HG02571 (cell line): ENCODE results near the gene IQCF6.
"Not testable (repeated sequence)": the region's sequence is repeated elsewhere in the genome, so short reads cannot be mapped to it uniquely, and the experiment has no call there.

Experiments used
- ATAC-seq: cut with Tn5 transposase; IDR thresholded peaks from one replicate; pipeline ENCODE4 v1.9.1; 2021; ENCODE audit warnings: mild to moderate bottlenecking, moderate library complexity; ENCODE audit not compliant: unreplicated experiment

The IQCF6 gene

DNA sequence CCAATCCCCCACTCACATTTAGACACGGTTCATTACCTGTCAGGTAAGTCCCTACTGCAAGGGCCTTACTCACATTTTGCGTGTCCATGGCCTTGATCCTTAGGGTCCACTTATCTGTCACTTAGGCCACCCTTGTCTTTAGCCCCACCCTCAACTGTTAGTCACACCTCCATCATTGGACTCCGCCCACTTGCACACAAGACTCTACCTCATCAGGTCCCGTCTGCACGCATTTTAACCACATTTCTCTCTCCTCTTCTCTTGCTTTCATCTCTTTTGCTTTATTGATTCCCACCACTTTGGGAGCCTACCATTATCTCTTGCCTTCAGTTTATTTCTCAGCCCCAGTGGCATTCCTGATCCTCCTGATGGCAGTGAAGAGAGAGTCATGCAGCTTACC is at the start of gene IQCF6:
Gene IQCF6, minus strand, starts transcription at position 101 of the 400 bp plus-strand sequence. Its CDS starts 13 bp downstream, at position 88.
- no peak for ATAC-seq

DNA sequence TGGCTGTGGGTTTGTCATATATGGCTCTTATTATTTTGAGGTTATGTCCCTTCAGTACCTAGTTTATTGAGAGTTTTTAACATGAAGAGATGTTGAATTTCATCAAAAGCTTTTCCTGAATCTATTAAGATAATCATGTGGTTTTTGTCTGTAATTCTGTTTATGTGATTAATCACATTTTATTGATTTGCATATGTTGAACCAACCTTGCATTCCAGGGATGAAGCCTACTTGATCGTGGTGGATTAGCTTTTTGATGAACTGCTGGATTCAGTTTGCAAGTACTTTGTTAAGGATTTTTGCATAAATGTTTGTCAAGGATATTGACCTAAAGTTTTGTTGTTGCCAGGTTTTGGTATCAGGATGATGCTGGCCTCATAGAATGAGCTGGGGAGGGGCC is 49.3 kb upstream of the IQCF6 start:
- ATAC-seq = no peak

DNA sequence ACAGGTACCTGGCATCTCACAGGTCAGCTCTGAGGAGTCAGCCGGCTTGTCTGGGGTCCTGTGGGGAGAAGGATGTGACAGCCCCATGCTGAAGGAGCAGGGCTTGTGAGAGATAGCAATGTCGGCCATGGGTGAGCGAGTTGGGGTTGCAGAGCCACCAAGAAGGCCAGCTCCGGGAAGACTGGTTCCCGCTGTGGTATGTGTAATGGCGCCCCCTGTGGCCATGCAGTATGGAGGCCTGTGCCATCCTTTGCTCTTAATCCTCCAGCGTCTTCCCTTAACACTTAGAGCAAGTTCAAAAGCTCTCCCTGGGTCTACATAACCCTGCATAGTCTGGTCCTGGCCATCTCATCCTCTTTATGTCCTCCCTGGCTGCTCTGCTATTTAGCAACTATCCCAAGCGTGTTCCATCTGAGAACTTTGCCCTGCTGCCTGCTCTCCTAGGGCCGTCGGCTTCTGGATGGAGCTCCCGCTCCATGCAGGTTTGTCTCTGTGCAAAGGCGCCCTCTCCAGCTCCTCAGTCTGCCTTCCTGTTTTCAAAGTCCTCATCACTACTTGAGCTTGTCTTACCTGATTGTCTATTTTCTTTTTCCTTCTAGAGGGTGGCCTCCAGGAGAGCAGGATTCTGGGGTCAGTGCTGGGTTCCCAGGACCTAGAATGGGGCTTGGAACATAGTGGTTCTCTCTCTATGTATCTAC is 40.8 kb upstream of the IQCF6 start:
- no peak for ATAC-seq

DNA sequence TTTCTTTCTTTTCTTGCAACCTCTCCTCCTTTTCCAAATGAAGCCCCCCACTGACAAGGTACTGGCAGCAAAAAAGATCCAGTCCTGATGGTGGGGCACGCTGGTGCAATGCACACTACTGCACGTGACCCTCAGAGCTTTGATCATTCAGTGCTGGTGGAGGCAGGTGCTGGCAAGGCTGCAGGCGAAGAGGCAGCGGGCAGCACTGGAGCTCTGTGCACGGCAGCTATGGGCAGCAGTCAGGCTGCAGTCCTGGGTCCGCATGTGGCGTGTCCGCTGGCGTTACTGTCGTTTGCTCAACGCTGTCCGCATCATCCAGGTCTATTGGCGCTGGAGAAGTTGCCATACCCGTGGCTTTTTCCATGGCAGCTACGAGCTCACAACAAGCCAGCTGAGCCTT is 40.1 kb upstream of the IQCF6 start:
- no peak for ATAC-seq

DNA sequence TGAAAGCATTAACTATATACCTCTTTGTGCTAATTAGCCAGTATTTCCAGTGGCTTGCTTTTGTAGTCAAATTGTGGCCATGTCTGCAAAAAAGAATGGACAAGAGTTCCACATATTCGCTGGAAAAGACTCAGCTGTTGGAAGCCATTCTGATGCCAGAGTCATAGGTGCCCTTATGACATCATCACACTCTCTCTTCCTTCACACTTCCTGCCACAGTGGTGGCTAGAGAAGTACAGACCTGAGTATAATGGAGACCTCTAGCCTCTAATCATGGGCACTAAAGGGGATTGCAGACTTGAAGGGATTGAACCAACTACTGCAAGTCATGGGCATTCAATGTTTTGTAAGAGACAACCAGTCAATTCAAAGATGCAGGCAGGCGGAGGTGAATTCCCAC is 38.3 kb upstream of the IQCF6 start:
- no peak for ATAC-seq

DNA sequence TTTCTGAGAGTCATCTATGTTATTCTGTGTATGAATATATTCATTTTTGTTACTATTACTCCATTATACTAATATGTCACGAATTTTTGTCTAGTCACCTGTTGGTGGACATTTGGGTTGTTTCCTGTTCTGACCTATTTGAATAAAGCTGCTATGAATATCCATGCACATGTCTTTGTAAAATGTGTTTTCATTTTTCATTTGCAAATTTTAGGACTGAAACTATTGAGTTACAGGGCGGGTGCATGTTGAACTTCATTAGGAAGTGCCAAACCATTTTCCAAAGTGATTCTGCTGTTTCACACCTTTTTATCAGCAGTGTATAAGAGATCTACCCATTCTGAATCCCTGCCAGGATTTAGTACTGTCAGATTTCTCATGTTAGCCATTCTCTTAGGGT is 37.7 kb upstream of the IQCF6 start:
- ATAC-seq = no peak

DNA sequence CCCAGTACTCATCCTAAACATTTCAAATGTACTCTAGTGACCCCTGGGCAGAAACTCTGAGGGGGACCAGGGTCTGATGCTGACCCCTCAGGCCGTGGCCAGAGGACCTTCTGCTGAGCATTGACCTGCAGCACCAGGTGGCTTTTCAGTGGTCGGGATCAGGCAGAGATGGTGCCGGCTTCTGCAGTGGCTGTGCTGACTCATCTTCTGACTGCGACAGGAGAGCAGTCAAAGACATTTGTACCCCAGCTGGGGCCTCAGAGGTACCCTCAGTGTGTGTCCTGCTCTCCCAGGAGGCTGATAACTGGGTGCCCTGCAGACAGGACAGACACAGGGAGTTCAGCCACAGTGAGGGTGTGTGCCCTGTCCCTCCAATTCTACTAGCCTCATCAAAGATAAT is 36.6 kb upstream of the IQCF6 start:
- ATAC-seq = no peak

DNA sequence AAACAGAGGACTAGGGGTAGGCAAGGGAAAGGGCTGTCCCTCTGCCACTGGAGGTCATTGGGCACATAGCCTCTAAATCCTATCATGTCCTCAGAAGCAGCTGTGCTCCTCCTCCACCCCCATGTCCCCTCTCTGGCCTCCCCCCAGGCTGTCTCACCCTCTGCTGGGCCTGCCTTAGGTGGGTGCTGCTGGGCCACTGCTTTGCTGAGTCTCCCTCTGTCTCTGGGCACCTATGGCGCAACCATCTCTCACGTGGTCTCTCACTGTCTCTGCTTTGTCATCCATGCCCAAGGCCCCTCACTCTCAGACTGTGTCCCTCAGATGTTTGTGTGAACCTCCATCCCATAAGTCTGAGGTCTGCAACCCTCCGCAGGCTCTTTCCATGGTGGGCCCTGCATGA is 35.0 kb upstream of the IQCF6 start:
- ATAC-seq = no peak

DNA sequence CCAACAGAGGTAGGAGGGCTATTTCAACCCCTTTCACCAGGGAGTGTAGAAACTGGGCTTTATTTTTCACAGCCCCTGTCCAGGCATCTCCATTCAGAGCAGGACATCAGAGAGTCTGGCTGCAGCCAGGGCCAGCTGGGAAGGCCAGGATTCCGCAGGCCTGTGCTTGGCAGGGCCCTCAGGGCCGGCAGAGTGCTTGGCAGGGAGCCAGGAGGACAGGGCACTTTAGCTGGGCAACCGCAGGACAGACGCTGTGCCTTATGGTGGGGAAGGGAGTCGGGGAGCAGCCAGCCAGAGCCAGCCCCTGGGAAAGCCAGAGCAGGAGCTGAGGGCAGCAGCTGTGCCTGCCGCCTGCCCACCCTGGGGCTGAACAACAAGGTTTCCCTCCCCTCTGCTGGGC is 34.5 kb upstream of the IQCF6 start:
- no peak for ATAC-seq

DNA sequence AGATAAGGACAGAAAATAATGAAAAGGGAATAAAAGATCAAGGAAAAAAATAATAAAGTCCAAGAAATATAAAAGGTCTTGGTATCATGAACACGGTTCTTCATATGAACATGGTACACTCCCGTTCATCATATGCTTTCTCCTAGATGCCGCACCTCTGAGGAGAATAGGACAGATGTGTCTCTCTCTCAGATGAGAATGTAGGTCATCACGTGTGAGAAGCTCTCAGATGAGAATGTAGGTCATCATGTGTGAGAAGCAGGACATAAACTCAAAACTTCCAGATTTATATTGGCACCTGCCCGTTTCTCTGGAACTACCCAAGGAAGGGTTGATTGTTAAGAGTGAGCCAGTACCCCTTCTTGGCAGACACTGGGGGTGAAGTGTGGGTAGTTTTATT is 29.9 kb upstream of the IQCF6 start:
- ATAC-seq = no peak

DNA sequence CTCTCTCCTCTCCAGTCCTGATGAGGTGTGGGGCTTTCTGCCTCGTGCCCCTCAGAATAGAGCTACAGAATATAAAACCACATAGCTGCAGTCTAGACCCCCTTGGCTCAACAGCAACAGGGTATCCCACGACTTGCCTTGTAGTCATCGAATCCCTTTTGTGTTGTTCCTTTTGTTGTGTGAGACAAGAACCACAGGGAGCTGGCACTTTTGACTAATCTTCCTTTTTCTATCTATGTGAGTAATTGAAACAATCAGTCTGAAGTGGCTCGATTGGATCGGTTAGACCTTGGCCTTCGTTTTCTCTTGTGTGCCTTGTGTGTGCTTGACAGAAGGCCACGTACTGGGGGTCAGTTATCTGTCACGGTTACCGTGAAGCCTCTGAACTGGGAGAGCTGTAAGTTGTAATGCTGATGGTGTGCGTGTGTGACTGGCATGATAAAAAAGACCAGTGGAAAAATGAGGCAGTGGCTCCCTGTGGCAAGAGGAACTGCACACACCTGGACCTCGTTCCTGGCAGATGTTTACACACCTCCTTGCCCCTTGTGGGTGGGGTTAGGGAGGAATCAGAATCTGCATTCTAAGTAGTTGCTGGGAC is 23.2 kb upstream of the IQCF6 start:
- ATAC-seq = no peak

DNA sequence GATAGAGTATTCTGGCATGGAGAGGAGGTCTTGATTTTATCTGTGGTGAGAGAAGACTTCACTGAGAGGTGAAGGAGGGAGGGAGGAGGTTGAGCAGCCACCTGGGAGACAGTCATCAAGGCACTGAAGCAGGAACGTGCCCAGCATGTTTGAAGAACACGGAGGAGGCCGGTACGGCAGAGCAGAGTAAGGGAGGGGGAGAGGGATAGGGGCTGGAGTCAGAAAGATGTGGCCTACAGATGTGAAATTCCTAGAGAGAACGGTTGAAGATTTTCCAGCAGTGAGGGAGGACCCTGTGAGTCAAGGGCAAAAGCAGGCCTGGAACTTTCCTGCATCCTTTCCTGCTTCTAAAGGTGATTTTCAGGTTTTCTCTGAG is 21.7 kb upstream of the IQCF6 start:
- no peak for ATAC-seq

DNA sequence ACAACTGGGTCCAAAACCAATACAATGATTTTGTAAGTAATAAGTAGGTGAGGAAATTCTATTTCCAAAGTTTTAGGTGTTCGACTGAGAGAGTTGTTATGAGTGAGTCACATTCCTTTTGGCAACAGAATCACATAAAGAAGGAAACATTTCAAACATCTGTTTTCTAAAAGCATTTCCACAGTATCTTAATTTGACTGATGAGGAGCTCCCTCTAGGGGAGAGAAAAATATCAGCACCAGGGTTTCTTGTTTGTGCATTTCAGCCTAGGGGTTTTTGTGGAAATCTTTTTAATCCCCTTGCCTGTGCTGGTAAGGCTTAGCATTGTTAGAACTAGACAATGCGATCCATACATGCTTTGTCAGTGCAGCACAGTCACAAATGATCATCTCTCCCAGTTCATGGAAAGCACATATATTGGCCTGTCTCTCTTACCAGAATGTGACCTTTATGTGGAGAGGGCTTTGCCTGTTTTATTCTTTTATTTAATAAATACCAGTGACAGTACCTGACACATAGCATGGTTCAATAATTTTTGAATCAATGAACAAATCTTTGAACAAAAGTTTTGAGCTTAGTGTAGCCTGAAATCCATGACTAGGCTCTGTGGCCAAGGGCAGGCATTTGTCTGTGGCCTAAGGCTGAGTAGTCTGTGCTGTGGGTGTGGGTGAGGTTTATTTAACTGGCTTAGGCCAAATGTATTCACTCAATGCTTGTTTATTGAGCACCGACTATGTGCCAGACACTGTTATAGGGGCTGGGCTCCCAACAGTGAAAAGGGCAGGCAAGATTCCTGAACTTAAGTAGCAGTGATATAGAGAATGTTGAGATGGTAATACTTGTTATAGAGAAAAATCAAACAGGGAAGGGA is 21.1 kb upstream of the IQCF6 start:
- no peak for ATAC-seq

DNA sequence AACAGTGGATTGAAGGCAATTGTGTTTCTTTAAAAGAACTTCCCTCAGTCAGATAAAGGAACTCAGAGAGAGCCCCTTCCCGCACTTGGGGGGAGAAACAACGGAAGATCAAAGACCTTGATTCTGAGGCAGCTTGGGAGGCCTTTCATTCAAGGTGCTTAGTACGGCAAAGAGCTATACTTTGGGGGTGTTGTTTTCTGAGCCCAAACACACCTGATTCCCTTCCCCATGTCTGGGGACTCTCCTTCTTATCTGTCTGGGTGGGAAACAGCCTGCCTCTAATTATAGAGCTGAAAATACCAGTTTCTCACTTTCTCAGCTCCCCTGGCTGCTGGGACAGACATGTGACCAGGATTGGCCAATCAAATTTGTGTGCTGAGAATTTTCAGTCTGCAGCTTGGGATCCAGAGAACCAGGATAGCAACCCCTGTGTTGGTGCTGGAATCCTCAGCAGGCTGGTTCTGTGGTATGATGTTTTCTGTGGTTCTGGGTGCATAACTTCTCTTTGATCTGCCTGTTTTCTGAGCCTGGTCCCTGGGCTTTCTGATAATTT is 19.4 kb upstream of the IQCF6 start:
- ATAC-seq = no peak

DNA sequence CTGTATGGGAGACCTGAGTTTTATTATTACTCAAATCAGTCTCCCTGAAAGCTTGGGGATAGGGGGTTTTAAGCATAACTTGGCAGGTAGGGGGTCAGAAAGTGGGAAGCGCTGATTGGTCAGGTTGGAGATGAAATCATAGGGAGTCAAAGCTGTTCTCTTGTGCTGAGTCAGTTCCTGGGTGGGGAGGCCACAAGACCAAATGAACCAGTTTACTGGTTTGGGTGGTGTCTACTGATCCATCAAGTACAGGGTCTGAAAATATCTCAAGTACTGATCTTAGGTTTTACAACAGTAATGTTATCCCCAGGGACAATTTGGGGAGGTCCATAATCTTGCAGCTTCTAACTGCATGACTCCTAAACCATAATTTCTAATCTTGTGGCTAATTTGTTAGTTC is 17.8 kb upstream of the IQCF6 start:
- no peak for ATAC-seq

DNA sequence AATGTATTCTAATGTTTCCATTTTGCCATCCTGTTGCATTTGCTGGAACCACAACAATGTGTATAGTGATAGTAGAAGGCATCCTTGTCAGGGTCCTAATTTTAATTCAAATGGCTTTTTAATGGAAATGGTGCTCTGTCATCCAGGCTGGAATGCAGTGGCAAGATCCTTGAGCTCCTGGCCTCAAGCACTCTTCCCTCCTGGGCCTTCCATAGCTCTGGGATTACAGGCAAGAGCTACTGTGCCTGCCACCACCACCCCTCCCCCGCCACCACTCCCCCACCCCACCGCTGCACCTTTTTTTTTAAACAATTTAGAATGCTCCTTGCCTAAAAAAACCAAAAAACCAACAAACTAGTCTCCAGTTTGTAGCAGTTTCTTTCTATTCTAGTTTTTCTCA is 15.2 kb upstream of the IQCF6 start:
- ATAC-seq = no peak

DNA sequence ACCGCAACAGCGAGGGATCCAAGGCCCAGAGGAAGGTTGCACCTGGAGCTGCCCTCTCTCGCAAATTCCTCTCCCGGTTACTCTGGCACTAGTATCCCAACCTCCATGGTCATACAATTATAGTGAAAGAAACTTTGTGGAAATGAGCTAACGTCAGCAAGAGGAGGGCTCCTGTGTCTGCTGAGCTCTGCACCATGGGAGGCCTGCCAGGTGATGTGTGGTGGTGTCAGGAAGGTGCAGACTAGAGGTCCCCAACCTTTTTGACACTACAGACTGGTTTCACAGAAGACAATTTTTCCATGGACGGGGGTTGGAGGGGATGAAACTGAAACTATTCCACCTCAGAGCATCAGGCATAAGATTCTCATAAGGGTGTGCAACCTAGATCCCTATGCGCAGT is 13.2 kb upstream of the IQCF6 start:
- ATAC-seq = no peak

DNA sequence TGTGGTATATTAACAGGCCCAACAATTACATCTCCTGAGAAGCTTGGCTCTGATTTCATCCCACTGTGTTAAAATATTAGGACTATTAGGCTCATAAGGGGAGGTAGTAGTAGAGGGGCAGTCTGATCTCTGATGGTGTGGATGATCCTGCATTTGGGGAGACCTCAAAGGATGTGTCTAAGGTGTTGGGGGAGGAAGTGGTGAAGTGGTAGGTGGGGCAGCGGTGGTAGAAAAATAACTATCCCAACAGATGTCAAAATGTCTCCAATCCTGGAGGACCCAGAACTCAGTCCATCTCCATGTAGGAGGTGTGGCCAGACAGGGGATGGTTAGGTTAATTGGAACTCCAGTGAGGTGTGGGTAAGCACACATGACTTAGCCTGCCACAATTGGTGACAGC is 10.4 kb upstream of the IQCF6 start:
- no peak for ATAC-seq

DNA sequence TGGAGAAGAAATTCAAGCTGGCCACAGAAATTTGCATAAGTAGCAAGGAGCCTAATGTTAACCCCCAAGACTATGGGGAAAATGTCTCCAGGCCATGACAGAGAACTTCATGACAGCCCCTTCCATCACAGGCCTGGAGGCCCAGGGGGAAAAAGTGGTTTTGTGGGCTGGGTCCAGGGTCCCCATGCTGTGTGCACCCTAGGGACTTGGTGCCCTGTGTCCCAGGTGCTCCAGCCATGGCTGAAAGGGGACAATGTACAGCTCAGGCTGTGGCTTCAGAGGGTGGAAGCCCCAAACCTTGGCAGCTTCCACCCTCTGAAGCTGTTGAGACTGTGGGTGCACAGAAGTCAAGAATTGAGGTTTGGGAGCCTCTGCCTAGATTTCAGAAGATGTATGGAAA is 8.5 kb upstream of the IQCF6 start:
- ATAC-seq = not testable (repeated sequence)

DNA sequence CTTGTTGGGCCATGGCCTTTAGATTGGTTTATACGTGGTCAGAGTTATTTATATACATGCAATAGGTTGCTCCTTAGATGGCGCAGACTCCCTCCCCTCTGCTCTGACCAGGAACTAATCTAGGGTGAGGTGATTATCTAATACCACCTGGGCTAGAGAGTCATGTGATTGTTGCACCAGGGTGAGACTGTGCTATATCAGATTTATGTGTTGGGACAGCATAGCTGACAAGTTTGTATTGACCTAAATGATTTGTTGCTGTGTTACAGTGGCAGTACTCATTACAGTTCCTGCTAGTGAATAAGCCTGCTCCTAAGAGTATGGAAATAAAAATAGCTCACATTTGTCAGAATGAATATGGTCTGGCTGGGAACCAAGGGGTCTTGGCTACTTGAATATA is 7.2 kb upstream of the IQCF6 start:
- no peak for ATAC-seq

DNA sequence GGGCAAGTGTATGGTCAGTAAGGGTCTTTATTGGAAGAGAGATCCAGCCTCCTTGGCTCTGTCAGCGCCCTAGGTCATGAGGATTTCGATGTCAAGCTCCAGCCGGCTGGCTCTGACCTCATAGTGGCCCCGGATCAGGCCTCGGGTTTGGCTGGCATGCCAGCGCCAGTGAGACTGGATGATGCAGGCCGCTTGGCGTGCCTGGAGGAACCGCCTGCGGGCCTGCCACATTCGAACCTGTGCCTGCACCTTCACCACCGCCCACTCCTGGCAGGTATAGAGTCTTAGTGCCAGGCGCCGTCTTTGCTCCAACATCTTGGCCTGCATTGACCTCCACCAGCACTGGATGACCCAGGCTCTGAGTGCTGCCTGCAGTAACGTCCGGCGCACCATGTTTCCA is 483 bp downstream of the IQCF6 start:
- no peak for ATAC-seq

DNA sequence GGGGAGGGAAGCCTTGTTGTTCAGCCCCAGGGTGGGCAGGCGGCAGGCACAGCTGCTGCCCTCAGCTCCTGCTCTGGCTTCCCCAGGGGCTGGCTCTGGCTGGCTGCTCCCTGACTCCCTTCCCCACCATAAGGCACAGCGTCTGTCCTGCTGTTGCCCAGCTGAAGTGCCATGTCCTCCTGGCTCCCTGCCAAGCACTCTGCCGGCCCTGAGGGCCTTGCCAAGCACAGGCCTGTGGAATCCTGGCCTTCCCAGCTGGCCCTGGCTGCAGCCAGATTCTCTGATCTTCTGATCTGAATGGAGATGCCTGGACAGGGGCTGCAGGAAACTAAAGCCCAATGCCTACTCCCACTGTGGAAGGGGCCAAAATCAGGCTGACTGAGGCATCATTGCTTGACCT is 1.1 kb downstream of the IQCF6 start:
- ATAC-seq = no peak
